SK-N-SH (cell line): ENCODE data around the gene DYNAP.

Source experiments
- EP300 ChIP-seq, 2 experiments: IDR thresholded peaks; 2 replicates each; pipeline versions ENCODE4 v1.4.0 to v1.6.1; 2012; ENCODE audit warnings: borderline replicate concordance in 1 of 2, low read depth in 1 of 2, low read length in 1 of 2
- MXI1 ChIP-seq: IDR thresholded peaks from 2 replicates; pipeline ENCODE4 v1.6.1; 2012; ENCODE audit warnings: mild to moderate bottlenecking, low read depth, low read length, improper control_type of control experiment
- NRF1 ChIP-seq: IDR thresholded peaks from 2 replicates; pipeline ENCODE4 v1.6.1; 2012; ENCODE audit warnings: low read depth, mild to moderate bottlenecking, low read length
- POLR2AphosphoS5 ChIP-seq: IDR thresholded peaks from 2 replicates; pipeline ENCODE4 v1.6.1; 2012; ENCODE audit warnings: low read depth, low read length
- TF ChIP-seq, protein P1 (sequence below): IDR thresholded peaks from 2 replicates; pipeline ENCODE4 v1.4.0; 2012; ENCODE audit warnings: low read depth, borderline replicate concordance
- TF ChIP-seq, protein P2 (sequence below): fragments of 200-600 bp; sonication (generic); IDR thresholded peaks from 2 replicates; pipeline ENCODE4 v1.6.1; 2017; ENCODE audit warnings: antibody characterized with exemption, mild to moderate bottlenecking, moderate library complexity

DNA sequence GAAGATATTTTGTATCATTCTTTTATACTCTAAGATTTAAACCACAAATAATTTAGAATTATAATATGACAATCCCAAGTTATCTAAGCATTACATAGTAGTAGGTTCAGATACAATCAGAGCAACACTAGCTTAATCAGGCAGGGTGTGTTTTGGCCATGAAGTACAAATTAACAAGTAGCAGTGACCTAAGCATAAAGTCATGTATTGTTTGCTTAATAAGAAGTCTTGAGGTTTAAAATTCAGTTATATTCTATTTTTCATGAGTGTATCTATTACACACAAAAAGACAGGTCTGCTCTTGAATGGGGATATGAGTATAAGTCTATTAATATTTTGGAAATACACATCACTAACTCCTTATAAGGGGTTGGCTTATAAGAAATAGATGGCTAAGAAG is 39.9 kb downstream of the DYNAP start:
- TF ChIP-seq, protein P1, sequence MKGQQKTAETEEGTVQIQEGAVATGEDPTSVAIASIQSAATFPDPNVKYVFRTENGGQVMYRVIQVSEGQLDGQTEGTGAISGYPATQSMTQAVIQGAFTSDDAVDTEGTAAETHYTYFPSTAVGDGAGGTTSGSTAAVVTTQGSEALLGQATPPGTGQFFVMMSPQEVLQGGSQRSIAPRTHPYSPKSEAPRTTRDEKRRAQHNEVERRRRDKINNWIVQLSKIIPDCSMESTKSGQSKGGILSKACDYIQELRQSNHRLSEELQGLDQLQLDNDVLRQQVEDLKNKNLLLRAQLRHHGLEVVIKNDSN = no peak
- no peak for TF ChIP-seq POLR2AphosphoS5
- TF ChIP-seq EP300 (IDR thresholded peaks at IDR 0.05; ENCODE audit: borderline replicate concordance in 1 of 2, low read depth in 1 of 2, low read length in 1 of 2) = no peak
- TF ChIP-seq NRF1 = no peak
- TF ChIP-seq, protein P2, sequence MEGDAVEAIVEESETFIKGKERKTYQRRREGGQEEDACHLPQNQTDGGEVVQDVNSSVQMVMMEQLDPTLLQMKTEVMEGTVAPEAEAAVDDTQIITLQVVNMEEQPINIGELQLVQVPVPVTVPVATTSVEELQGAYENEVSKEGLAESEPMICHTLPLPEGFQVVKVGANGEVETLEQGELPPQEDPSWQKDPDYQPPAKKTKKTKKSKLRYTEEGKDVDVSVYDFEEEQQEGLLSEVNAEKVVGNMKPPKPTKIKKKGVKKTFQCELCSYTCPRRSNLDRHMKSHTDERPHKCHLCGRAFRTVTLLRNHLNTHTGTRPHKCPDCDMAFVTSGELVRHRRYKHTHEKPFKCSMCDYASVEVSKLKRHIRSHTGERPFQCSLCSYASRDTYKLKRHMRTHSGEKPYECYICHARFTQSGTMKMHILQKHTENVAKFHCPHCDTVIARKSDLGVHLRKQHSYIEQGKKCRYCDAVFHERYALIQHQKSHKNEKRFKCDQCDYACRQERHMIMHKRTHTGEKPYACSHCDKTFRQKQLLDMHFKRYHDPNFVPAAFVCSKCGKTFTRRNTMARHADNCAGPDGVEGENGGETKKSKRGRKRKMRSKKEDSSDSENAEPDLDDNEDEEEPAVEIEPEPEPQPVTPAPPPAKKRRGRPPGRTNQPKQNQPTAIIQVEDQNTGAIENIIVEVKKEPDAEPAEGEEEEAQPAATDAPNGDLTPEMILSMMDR = no peak
- no peak for TF ChIP-seq MXI1
